GM12801 (cell line): Measurements from ENCODE around the gene KTN1.

ENCODE experiments used
- TF ChIP-seq, protein P1 (sequence below): IDR thresholded peaks from one replicate; pipeline ENCODE4 v1.5.1; 2011; ENCODE audit warnings: control low read depth; ENCODE audit not compliant: insufficient read length; ENCODE audit errors: extremely low read depth

Gene KTN1

GRCh38 chr14:55730592-55731310 lies 150.7 kb downstream of the KTN1 start:
- TF ChIP-seq, protein P1, sequence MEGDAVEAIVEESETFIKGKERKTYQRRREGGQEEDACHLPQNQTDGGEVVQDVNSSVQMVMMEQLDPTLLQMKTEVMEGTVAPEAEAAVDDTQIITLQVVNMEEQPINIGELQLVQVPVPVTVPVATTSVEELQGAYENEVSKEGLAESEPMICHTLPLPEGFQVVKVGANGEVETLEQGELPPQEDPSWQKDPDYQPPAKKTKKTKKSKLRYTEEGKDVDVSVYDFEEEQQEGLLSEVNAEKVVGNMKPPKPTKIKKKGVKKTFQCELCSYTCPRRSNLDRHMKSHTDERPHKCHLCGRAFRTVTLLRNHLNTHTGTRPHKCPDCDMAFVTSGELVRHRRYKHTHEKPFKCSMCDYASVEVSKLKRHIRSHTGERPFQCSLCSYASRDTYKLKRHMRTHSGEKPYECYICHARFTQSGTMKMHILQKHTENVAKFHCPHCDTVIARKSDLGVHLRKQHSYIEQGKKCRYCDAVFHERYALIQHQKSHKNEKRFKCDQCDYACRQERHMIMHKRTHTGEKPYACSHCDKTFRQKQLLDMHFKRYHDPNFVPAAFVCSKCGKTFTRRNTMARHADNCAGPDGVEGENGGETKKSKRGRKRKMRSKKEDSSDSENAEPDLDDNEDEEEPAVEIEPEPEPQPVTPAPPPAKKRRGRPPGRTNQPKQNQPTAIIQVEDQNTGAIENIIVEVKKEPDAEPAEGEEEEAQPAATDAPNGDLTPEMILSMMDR = no peak

- TF ChIP-seq, protein P1 = no peak
Observed at GRCh38 chr14:55731311-55731872, 151.4 kb downstream of the KTN1 start.

DNA sequence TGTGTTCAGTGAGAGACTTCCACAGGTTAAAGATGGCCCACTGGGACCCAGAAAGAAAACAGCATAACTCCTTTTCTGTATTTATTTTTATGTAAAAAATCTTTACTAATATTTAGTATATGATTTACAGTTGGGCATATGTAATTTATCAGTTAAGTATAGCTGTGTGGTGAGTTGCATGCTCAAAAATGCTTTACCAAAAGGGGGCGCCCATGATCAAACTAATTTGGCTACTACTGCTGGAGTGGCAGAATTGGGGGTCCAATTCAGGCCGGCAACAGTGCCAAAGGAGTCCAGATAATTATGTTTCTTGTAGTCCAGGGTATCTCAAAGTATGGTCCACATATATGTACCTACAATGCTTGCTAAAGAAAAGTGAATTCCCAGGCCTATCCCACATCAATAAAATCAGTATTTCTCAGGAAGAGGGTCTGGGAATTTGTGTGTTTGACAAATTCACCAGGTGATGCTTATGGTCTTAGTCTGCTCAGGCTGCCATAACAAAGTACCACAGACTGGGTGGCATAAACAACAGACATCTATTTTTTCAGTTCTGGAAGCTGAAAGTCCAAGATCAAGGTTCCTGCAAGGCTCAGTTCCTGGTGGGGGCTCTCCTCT lies 152.0 kb downstream of the KTN1 start:
- TF ChIP-seq, protein P1 = no peak

GRCh38 chr14:55733599-55733998 lies 153.6 kb downstream of the KTN1 start:
- TF ChIP-seq, protein P1 = no peak
